Measurements from ENCODE around the gene KMT2D. TPM values are rescaled to one million over a fixed set of nuclear protein-coding genes. Genes with fewer than 3 reads are reported as not detected.
A peak's percentile ranks its signal among the peaks of the same experiment; 100 is the strongest.

The KMT2D gene
- total RNA-seq, 1 donor from 2014 or later = 24.0 TPM

DNA sequence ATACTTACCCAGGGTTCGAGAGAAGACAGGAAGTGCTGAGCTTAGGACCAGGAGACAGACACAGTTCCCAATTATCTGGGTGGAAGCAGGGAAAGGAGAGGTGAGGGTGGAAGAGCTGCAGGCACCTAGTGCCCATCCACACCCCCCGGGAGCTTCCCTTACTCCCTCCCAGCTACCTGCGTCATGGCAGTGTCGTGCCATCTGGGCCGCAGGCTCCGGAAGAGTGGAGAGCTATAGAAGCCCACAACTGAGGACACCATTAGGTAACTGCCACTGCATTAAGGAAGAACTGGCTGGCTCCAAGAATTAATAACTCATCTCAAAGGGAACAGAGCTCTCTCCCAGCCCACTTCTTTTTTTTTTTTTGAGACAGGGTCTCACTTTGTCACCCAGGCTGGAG lies 39.8 kb upstream of the KMT2D start:
- no peak overlapping the region for H3K4me3 ChIP-seq (ENCODE audit: low read depth, low read length)
- DNase-seq (ENCODE audit: low read depth) (no peak), FAIRE-seq (no peak)
- H3K27me3 ChIP-seq (ENCODE audit: control insufficient read depth, insufficient read depth, low read length) = no peaks in the 10 kb centered on the region
- TF ChIP-seq, protein P1, sequence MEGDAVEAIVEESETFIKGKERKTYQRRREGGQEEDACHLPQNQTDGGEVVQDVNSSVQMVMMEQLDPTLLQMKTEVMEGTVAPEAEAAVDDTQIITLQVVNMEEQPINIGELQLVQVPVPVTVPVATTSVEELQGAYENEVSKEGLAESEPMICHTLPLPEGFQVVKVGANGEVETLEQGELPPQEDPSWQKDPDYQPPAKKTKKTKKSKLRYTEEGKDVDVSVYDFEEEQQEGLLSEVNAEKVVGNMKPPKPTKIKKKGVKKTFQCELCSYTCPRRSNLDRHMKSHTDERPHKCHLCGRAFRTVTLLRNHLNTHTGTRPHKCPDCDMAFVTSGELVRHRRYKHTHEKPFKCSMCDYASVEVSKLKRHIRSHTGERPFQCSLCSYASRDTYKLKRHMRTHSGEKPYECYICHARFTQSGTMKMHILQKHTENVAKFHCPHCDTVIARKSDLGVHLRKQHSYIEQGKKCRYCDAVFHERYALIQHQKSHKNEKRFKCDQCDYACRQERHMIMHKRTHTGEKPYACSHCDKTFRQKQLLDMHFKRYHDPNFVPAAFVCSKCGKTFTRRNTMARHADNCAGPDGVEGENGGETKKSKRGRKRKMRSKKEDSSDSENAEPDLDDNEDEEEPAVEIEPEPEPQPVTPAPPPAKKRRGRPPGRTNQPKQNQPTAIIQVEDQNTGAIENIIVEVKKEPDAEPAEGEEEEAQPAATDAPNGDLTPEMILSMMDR (IDR thresholded peaks at IDR 0.05; ENCODE audit: insufficient read depth, low read length, severe bottlenecking) = no peak
- peaks cover 20% of the 10 kb centered on the region for H3K36me3 ChIP-seq (ENCODE audit: control insufficient read depth, insufficient read depth, low read length)

DNA sequence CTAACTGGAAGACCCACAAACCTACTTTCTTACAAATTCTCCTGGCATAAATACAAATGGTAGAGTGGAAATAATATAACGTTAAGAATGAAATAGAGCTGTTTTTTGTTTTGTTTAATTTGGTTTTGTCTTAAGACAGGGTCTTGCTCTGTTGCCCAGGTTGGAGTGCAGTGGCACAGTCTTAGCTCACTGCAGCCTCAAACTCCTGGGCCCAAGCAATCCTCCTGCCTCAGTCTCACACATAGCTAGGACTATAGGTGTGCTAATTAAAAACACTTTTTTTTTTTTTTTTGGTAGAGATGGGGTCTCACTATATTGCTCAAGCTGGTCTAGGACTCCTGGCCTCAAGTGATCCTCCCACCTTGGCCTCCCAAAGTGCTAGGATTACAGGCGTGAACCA lies 38.1 kb upstream of the KMT2D start:
- Histone ChIP-seq H3K27me3 (ENCODE audit: control insufficient read depth, insufficient read depth, low read length) (peaks cover 9% of the 10 kb centered on the region), H3K4me3 (ENCODE audit: low read depth, low read length) (no peak overlapping the region), H3K36me3 (ENCODE audit: control insufficient read depth, insufficient read depth, low read length) (peaks cover 14% of the 10 kb centered on the region)
- FAIRE-seq (no peak), DNase-seq (ENCODE audit: low read depth) (no peak)
- TF ChIP-seq, protein P1 (IDR thresholded peaks at IDR 0.05; ENCODE audit: insufficient read depth, low read length, severe bottlenecking) = no peak

DNA sequence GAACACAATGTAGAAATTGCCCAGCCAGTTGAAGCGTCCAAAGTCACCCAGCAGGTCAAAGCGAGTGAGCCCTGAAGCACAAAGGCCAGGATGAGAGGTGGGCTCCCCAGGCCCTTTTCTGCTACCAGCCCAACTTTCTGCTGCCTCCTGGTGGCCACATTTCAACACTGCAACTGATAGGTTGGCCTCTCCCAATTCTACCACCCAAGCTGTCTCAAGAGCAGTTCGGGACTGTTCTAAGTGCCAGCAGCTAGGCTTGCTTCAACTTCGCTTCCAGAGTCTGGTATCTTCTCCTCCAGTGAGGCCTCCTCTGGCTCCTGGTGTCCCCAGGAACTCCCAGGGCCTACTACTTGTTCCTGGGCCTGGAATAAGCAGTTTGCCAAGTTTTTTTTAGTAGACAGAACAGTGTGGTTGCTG lies 37.4 kb upstream of the KMT2D start:
- FAIRE-seq = no peak
- H3K36me3 ChIP-seq (ENCODE audit: control insufficient read depth, insufficient read depth, low read length) = peaks cover 12% of the 10 kb centered on the region
- H3K4me3 ChIP-seq (ENCODE audit: low read depth, low read length) = no peak overlapping the region
- H3K27me3 ChIP-seq (ENCODE audit: control insufficient read depth, insufficient read depth, low read length) = peaks cover 12% of the 10 kb centered on the region
- TF ChIP-seq, protein P1 (IDR thresholded peaks at IDR 0.05; ENCODE audit: insufficient read depth, low read length, severe bottlenecking) = peak; percentile 88
- peak; percentile 31 for DNase-seq (ENCODE audit: low read depth)

DNA sequence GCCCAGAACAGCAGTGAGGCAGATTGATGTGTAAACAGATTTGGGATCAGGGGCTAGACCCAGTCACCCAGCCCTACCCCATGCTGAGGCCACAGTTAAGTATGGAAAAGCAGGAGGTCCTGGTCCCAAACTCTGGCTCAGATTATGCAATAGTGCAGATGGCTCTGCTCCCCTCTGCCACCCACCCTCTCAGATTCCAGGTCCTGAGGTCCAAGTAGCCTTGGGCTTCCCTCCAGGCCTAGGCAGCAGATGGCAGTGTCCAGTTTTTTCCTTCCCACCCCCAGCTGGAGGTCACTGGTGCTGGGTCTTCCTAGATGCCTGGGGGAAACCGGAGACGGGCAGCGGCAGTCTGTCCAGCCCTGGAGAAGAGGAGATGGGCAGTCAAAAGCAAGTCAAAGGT lies 36.8 kb upstream of the KMT2D start:
- Histone ChIP-seq H3K27me3 (ENCODE audit: control insufficient read depth, insufficient read depth, low read length) (peaks cover 18% of the 10 kb centered on the region), H3K4me3 (ENCODE audit: low read depth, low read length) (no peak overlapping the region), H3K36me3 (ENCODE audit: control insufficient read depth, insufficient read depth, low read length) (peaks cover 9% of the 10 kb centered on the region)
- DNase-seq (ENCODE audit: low read depth) (no peak), FAIRE-seq (no peak)
- TF ChIP-seq, protein P1 (IDR thresholded peaks at IDR 0.05; ENCODE audit: insufficient read depth, low read length, severe bottlenecking) = no peak

DNA sequence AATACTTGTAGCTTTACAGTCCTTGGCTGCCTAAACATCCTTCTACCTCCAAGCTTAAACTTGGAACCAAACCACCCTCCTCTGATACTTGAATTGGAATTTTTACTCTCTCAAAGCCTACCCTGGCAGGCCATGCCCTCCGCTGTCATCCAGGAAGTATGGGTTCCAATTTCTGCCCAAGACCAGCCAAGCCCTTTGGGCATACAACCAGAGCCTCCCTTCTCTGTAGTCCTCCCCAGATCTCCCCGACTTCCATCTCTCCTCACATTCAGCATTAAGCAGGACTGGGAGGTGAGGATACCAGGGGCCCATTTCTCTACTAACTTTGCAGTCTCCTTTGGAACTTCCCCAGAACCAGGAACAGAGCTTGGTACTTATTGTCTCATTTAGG lies 34.4 kb upstream of the KMT2D start:
- no peaks in the 10 kb centered on the region for H3K36me3 ChIP-seq (ENCODE audit: control insufficient read depth, insufficient read depth, low read length)
- FAIRE-seq = no peak
- H3K4me3 ChIP-seq (ENCODE audit: low read depth, low read length) = no peak overlapping the region
- TF ChIP-seq, protein P1 (IDR thresholded peaks at IDR 0.05; ENCODE audit: insufficient read depth, low read length, severe bottlenecking) = no peak
- DNase-seq (ENCODE audit: low read depth) = no peak
- H3K27me3 ChIP-seq (ENCODE audit: control insufficient read depth, insufficient read depth, low read length) = peaks cover 39% of the 10 kb centered on the region

All from bronchial epithelial cell (primary cell).